HUES6 (cell line): ENCODE results near the gene ZFYVE28.

Experiments used
- H3K27ac ChIP-seq: 2 replicates; pipeline ENCODE4 v1.7.0; 2013; ENCODE audit warnings: low read depth, mild to moderate bottlenecking, low read length, inconsistent platforms
- H3K27me3 ChIP-seq: 2 replicates; pipeline ENCODE4 v1.6.1; 2013; ENCODE audit warnings: low read length; ENCODE audit not compliant: control insufficient read depth, insufficient read depth
- H3K36me3 ChIP-seq: 2 replicates; pipeline ENCODE4 v1.6.1; 2013; ENCODE audit warnings: low read length; ENCODE audit not compliant: control insufficient read depth, insufficient read depth
- H3K4me1 ChIP-seq: 2 replicates; pipeline ENCODE4 v1.6.1; 2013; ENCODE audit warnings: low read length; ENCODE audit not compliant: control insufficient read depth, insufficient read depth
- H3K4me3 ChIP-seq: 2 replicates; pipeline ENCODE4 v1.5.1; 2013; ENCODE audit warnings: low read depth, low read length
- H3K9ac ChIP-seq: one replicate; pipeline ENCODE4 v1.6.1; 2013; ENCODE audit warnings: mild to moderate bottlenecking, low read length
- H3K9me3 ChIP-seq: 2 replicates; pipeline ENCODE4 v1.6.1; 2013; ENCODE audit warnings: low read depth, low read length; ENCODE audit not compliant: control insufficient read depth, insufficient read depth

ZFYVE28 gene

GRCh38 chr4:2424581-2424980 lies 6.1 kb upstream of the ZFYVE28 start:
- no peaks in the 10 kb centered on the region for H3K36me3 ChIP-seq
- peaks cover 37% of the 10 kb centered on the region for H3K27me3 ChIP-seq
- no peak overlapping the region for H3K4me3 ChIP-seq
- H3K9me3 ChIP-seq: no peaks in the 10 kb centered on the region
- H3K9ac ChIP-seq: no peak overlapping the region
- no peak overlapping the region for H3K27ac ChIP-seq
- H3K4me1 ChIP-seq: peaks cover 10% of the 10 kb centered on the region; the same call in 1 of the 2 replicates

GRCh38 chr4:2423695-2424094 lies 5.2 kb upstream of the ZFYVE28 start:
- no peaks in the 10 kb centered on the region for H3K36me3 ChIP-seq
- no peak overlapping the region for H3K4me3 ChIP-seq
- no peaks in the 10 kb centered on the region for H3K9me3 ChIP-seq
- no peak overlapping the region for H3K9ac ChIP-seq
- H3K27ac ChIP-seq: no peak overlapping the region
- H3K27me3 ChIP-seq: peaks cover 45% of the 10 kb centered on the region
- H3K4me1 ChIP-seq: peaks cover 15% of the 10 kb centered on the region; the same call in 1 of the 2 replicates

GRCh38 chr4:2423066-2423465 lies 4.6 kb upstream of the ZFYVE28 start:
- H3K4me1 ChIP-seq: peaks cover 15% of the 10 kb centered on the region; the same call in 1 of the 2 replicates
- no peak overlapping the region for H3K9ac ChIP-seq
- H3K27ac ChIP-seq: no peak overlapping the region
- H3K27me3 ChIP-seq: peaks cover 49% of the 10 kb centered on the region
- no peak overlapping the region for H3K4me3 ChIP-seq
- no peaks in the 10 kb centered on the region for H3K9me3 ChIP-seq
- no peaks in the 10 kb centered on the region for H3K36me3 ChIP-seq

- Histone ChIP-seq H3K27me3 (peaks cover 60% of the 10 kb centered on the region), H3K36me3 (no peaks in the 10 kb centered on the region)
These were observed 3.5 kb upstream of the ZFYVE28 start for GRCh38 chr4:2421928-2422327.

GRCh38 chr4:2419814-2420213 lies 1.4 kb upstream of the ZFYVE28 start:
- Histone ChIP-seq H3K4me1 (peaks cover 20% of the 10 kb centered on the region; the same call in 1 of the 2 replicates), H3K4me3 (no peak overlapping the region), H3K27me3 (peaks cover 81% of the 10 kb centered on the region), H3K36me3 (no peaks in the 10 kb centered on the region), H3K9me3 (no peaks in the 10 kb centered on the region), H3K9ac (no peak overlapping the region), H3K27ac (no peak overlapping the region)

More at GRCh38 chr4:2421928-2422327, 3.5 kb upstream of the ZFYVE28 start:
- Histone ChIP-seq H3K9ac (no peak overlapping the region), H3K27ac (no peak overlapping the region), H3K9me3 (no peaks in the 10 kb centered on the region), H3K4me3 (no peak overlapping the region), H3K4me1 (peaks cover 15% of the 10 kb centered on the region; the same call in 1 of the 2 replicates)

GRCh38 chr4:2418650-2419571 lies 466 bp upstream of the ZFYVE28 start, which contains the start of gene CFAP99:
TSS of gene CFAP99 (plus strand) at chr4:2418955.
- Histone ChIP-seq H3K4me1 (peaks cover 26% of the 10 kb centered on the region), H3K27ac (no peak within 1 kb of the TSS), H3K9ac (peak within 1 kb of the TSS; percentile 5), H3K27me3 (peaks cover 90% of the 10 kb centered on the region), H3K9me3 (no peaks in the 10 kb centered on the region), H3K36me3 (no peaks in the 10 kb centered on the region), H3K4me3 (peak within 1 kb of the TSS; percentile 62)

- H3K4me3 ChIP-seq: peak overlapping the region; percentile 62
These were observed 1.1 kb downstream of the ZFYVE28 start for GRCh38 chr4:2417226-2417764.

GRCh38 chr4:2416564-2417225 lies 1.8 kb downstream of the ZFYVE28 start:
- H3K27ac ChIP-seq: no peak overlapping the region
- no peaks in the 10 kb centered on the region for H3K36me3 ChIP-seq
- H3K9me3 ChIP-seq: no peaks in the 10 kb centered on the region
- H3K27me3 ChIP-seq: peaks cover 79% of the 10 kb centered on the region
- peak overlapping the region; percentile 18 for H3K9ac ChIP-seq
- H3K4me3 ChIP-seq: peak overlapping the region; percentile 62
- H3K4me1 ChIP-seq: peaks cover 33% of the 10 kb centered on the region

More at GRCh38 chr4:2417226-2417764, 1.1 kb downstream of the ZFYVE28 start:
- Histone ChIP-seq H3K4me1 (peaks cover 30% of the 10 kb centered on the region), H3K9ac (no peak overlapping the region), H3K36me3 (no peaks in the 10 kb centered on the region), H3K9me3 (no peaks in the 10 kb centered on the region), H3K27ac (no peak overlapping the region), H3K27me3 (peaks cover 85% of the 10 kb centered on the region)

GRCh38 chr4:2415881-2416563 lies 2.4 kb downstream of the ZFYVE28 start:
- Histone ChIP-seq H3K4me1 (peaks cover 33% of the 10 kb centered on the region), H3K4me3 (peak overlapping the region; percentile 62), H3K36me3 (no peaks in the 10 kb centered on the region), H3K9ac (no peak overlapping the region), H3K9me3 (no peaks in the 10 kb centered on the region), H3K27me3 (peaks cover 72% of the 10 kb centered on the region), H3K27ac (no peak overlapping the region)

- no peak overlapping the region for H3K9ac ChIP-seq
- H3K9me3 ChIP-seq: no peaks in the 10 kb centered on the region
- peaks cover 33% of the 10 kb centered on the region for H3K4me1 ChIP-seq
- no peak overlapping the region for H3K27ac ChIP-seq
- H3K36me3 ChIP-seq: no peaks in the 10 kb centered on the region
- no peak overlapping the region for H3K4me3 ChIP-seq
- peaks cover 64% of the 10 kb centered on the region for H3K27me3 ChIP-seq
These were observed 3.2 kb downstream of the ZFYVE28 start for GRCh38 chr4:2415213-2415612.
